Amniotic stem cell (primary cell): ENCODE results near the gene FYTTD1.

ENCODE experiments used
- DNase-seq: peaks from one replicate; lab custom pipeline; 2025; lab: John Stamatoyannopoulos, UW

Gene FYTTD1

GRCh38 chr3:197836244-197836643 lies 86.6 kb downstream of the FYTTD1 start:
- no peak for DNase-seq
